Endothelial cell (in vitro differentiated cells): ENCODE data around the gene ADM. TPM values are rescaled to one million over a fixed set of nuclear protein-coding genes. Genes with fewer than 3 reads are reported as not detected.

Experiments
- DNase-seq: peaks from one replicate; pipeline ENCODE4 v3.0.0; 2021; ENCODE audit warnings: low spot score
- H3K27ac Mint-ChIP-seq: one replicate; pipeline ENCODE4 v1.8.0; 2021; ENCODE audit warnings: mixed read lengths, inconsistent platforms; ENCODE audit not compliant: unreplicated experiment
- H3K27me3 Mint-ChIP-seq: one replicate; pipeline ENCODE4 v1.8.0; 2021; ENCODE audit warnings: mild to moderate bottlenecking, moderate library complexity, mixed read lengths, inconsistent platforms; ENCODE audit not compliant: unreplicated experiment
- H3K36me3 Mint-ChIP-seq: one replicate; pipeline ENCODE4 v1.8.0; 2021; ENCODE audit warnings: mild to moderate bottlenecking, low read depth, mixed read lengths, inconsistent platforms; ENCODE audit not compliant: unreplicated experiment
- H3K4me1 Mint-ChIP-seq: one replicate; pipeline ENCODE4 v1.8.0; 2021; ENCODE audit warnings: mild to moderate bottlenecking, mixed read lengths, inconsistent platforms; ENCODE audit not compliant: unreplicated experiment
- H3K4me3 Mint-ChIP-seq: one replicate; pipeline ENCODE4 v1.8.0; 2021; ENCODE audit warnings: mild to moderate bottlenecking, mixed read lengths, inconsistent platforms; ENCODE audit not compliant: unreplicated experiment
- H3K9me3 Mint-ChIP-seq: one replicate; pipeline ENCODE4 v1.8.0; 2021; ENCODE audit warnings: mixed read lengths, inconsistent platforms; ENCODE audit not compliant: unreplicated experiment
- CTCF ChIP-seq: fragments of 200-600 bp; sonication (generic); IDR thresholded peaks from one replicate; pipeline ENCODE4 v1.5.0; 2021; ENCODE audit warnings: antibody characterized with exemption; ENCODE audit not compliant: unreplicated experiment
- total RNA-seq: library from RNA; stranded (reverse); fragmentation: NEBNext Ultra II Directional; extraction: Animal tissue kit (Norgen Biotek cat#: 25700); gene quantifications from one replicate; pipeline ENCODE4 v1.2.1, GENCODE V29; 2021; ENCODE audit not compliant: unreplicated experiment

The ADM gene
- total RNA-seq, 1 donor from 2014 or later: 78.3 TPM

- no peak overlapping the region for H3K4me3 Mint-ChIP-seq
- no peak overlapping the region for H3K27ac Mint-ChIP-seq
- H3K27me3 Mint-ChIP-seq: no peaks in the 10 kb centered on the region
- H3K9me3 Mint-ChIP-seq: no peaks in the 10 kb centered on the region
- DNase-seq: no peak
- peaks cover 29% of the 10 kb centered on the region for H3K4me1 Mint-ChIP-seq
- TF ChIP-seq CTCF: no peak
- H3K36me3 Mint-ChIP-seq: no peaks in the 10 kb centered on the region
These were observed 19.6 kb downstream of the ADM start for GRCh38 chr11:10324474-10324873.

- peaks cover 29% of the 10 kb centered on the region for H3K4me1 Mint-ChIP-seq
- no peaks in the 10 kb centered on the region for H3K27me3 Mint-ChIP-seq
- H3K27ac Mint-ChIP-seq: no peak overlapping the region
- H3K36me3 Mint-ChIP-seq: no peaks in the 10 kb centered on the region
- DNase-seq: no peak
- TF ChIP-seq CTCF: no peak
- H3K4me3 Mint-ChIP-seq: no peak overlapping the region
- no peaks in the 10 kb centered on the region for H3K9me3 Mint-ChIP-seq
These were observed 20.6 kb downstream of the ADM start for GRCh38 chr11:10325277-10326011.

DNA sequence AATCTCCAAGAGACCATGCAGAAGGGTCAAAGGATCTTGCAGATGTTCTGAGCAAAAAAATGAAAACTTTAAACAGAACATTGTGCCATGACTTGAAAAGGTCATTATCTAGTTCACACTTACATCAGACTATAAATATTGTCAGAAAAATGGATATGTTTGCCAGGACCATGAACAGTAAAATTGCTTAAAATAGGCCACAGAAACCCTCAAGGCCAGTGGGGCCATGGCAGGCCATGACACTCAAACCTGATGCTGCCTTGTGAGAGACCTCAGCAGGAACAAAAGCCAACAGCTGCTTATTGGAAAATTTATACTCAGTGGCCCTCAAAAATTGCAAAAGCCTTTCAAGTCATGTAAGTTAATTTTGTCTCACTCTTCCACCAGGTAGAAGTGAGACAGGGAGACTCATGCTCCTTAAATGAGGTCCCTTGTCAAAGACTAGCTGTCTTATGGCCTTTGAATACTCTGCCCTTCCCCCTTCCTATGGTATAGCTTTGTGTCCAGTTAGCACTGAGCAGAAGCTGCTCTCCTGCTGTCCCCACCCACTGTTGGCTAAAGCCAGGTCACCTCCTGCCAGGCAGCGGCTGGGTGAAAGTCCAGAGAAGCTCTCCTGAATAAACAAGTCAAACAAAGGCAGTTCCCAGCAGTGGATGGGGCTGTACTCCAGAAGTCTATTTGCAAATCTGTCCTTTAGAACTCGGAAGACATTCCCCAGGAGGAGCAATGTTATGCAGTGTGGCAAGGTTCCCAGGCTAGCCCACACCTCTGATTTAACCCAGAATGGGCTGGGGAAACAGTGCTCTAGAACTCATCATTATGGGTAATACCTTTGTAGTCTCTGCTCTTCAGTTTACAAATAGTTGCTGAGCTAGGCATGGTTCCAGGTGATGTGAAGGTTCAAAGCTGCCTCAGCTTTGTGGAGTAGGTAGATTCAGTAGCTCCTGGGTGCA is 21.4 kb downstream of the ADM start:
- H3K36me3 Mint-ChIP-seq: no peaks in the 10 kb centered on the region
- TF ChIP-seq CTCF: no peak
- no peaks in the 10 kb centered on the region for H3K27me3 Mint-ChIP-seq
- no peak overlapping the region for H3K27ac Mint-ChIP-seq
- H3K4me3 Mint-ChIP-seq: no peak overlapping the region
- DNase-seq: no peak
- H3K9me3 Mint-ChIP-seq: no peaks in the 10 kb centered on the region
- peaks cover 29% of the 10 kb centered on the region for H3K4me1 Mint-ChIP-seq

- TF ChIP-seq CTCF: no peak
- Mint-ChIP-seq H3K4me1 (peaks cover 29% of the 10 kb centered on the region), H3K27me3 (no peaks in the 10 kb centered on the region), H3K9me3 (no peaks in the 10 kb centered on the region), H3K27ac (no peak overlapping the region), H3K4me3 (no peak overlapping the region), H3K36me3 (no peaks in the 10 kb centered on the region)
- DNase-seq: no peak
These were observed 22.4 kb downstream of the ADM start for GRCh38 chr11:10327254-10327653.
